NOMO-1 treated with DMSO at 0.1 percent for 48 hours (cell line): ENCODE measurements around the gene BCL11B.

Source experiments
- DNase-seq: peaks from one replicate; lab custom pipeline; 2025; ENCODE audit not compliant: unreplicated experiment; lab: John Stamatoyannopoulos, UW

The BCL11B gene

DNA sequence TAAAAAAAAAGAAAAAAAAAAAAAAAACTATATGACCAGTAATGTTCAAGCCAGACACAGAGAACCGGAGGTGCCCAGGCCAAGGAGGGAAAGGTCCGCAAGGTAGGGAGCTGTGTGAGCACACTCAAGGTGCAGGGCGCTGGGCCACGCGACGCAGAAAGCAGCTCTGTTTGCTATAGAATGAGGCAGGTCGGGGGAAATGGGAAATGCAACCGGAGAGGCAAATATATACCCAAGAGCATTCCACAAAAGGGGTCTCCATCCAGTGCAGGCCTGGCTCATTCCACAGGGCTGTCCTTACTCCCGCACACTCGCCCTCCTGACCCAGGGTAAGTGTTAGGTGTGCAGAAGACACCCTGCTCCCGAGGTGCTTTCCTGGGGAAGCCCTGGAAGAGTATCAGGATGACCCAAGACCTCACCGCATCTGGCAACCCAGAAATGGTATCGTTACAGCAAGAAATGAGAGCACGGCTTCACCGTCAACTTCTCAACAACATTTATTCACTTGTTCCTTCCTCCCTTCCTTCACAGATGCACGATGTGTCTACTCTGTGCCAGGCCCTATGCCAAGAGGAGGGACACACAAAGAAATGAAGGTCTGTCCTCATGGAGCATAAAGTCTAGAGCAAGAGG, 86.4 kb downstream of the BCL11B start:
- no peak for DNase-seq

DNA sequence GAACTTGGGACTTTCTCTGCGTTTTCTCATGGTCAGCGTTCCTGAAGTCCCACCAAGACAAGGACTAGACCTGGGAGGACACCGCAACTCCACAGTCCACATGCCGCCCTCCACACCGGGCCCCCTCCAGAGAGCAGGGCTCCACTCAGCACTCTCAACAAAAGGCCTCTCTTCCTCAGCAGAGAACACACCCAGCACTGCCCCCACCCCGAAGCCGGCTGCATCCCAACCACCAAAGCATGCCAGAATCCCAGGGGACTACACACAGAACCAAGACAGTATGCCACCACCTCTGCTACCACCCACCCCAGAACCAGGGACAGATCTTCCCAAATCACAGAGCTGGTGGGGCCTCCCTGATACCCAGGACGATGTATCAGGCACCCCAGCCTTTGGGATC, 88.3 kb downstream of the BCL11B start:
- DNase-seq, result no peak

DNA sequence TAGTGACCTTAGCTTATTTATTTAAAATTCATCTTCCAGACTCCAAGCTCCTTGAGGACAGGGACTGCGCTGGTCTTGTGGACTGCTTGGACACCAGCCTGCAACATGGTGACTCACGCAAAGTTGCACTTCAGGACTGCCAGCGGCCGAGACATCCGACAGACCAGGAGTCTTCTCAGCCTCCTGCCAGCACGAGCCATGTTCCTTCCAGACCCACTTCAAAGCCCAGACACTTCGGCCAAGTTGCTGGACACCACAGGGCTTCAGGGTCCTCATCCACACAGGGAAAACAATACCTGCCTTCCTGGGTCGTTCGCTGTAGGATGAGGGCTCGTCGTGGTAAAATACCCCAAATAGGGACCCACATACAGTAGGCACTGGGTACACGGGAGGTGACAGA, 88.7 kb downstream of the BCL11B start:
- DNase-seq, result no peak

DNA sequence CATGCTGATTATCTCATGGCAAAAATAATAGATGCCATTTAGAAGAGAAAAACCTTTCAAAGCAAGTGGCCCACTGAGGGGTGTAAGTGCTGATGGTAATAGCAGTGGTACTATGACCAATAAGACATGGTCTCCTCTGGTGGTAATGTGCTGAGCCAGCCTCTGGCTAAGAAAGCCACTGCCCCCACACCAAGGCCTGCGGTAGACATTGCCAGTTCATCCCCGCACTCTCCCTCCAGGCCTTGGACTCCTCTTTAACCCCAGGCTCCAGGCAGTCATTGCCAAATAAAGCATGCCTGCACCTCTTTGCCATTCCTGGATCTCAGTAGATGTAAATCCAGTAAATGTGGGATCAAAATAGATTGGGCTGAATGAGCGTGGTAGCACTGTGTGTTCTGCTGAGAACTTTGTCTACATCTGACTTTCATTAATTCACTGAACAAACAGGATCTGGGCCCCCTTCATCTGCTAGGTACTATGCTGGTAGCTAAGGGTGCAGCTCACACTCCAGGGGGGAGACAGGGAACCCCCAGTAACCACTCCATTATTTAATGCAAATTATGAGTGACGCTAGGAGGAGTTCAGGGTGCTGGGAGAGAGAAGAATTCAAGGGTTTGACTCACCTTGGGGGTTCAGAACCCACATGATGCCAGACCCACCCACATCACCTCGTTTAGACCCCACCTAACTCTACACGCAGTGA, 89.3 kb downstream of the BCL11B start:
- DNase-seq, result no peak

DNA sequence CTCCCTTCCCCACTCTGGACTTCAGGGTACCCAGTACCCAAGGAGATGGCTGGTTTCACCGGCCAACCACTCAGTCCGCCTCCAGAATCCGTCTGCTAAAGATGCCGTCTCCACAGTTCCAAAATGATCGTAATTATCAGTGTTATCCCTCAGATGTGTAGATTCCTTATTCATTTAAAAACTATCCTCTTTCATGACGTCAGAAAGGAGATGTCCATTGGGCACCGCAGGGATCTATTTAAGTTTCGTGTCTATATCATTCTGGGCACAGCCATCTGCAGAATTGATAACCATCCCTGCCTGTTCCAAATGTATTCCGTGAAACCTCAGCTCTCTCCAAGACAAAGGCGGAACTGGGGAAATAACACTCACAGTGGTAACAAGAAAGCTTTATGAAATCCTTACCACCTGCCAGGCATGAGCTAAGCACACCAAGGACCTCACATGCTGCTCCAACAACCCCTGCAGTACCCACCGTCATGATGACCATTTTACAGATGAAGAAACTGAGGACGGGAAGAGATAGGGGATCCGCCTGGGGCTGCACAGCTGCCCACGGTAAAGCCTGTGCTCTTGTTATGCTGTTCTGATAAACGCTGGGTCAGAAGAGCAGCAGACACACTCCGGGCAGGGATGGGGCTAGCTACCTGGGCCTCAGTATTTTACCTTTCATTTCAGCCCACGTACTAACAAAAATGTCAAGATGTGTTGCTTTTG, 90.0 kb downstream of the BCL11B start:
- no peak for DNase-seq

DNA sequence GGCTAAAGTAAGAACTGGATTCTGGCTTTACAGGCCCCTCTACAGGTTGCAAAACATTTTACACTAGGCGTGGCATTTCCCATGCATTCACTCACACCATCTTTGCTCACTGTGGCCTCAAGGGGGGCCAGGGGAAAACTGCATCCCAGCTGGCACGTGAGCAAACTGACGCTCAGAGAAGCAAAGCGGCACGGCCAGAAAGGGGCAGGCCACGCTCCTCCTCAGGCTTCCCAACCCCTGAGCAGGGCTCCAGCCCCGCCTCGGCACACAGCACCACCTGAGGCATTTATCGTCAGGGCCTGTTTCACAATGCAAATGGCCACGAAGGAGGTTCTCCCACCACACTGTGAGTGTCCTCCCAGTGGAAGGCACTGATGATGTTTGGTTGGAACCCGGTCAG, 90.8 kb downstream of the BCL11B start:
- DNase-seq, result no peak

DNA sequence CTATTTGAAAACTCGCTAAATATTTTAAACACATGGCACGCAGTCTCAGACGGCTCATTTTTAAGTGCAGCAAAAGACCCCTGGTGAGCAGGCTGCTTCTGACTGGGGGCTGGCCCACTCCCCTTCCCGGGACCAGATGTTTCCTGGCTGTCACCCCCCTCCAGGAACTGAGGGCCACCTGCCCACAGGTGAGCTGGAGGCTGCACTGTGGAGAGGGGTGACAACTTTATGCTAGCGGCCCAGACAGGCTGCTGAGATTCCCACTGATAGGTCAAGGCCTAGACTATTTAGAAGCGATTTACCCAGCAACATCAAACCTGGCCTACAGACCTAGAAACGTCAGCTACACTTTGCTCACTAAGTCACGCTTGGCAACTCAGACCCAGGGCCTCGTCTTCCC, 92.1 kb downstream of the BCL11B start:
- no peak for DNase-seq

DNA sequence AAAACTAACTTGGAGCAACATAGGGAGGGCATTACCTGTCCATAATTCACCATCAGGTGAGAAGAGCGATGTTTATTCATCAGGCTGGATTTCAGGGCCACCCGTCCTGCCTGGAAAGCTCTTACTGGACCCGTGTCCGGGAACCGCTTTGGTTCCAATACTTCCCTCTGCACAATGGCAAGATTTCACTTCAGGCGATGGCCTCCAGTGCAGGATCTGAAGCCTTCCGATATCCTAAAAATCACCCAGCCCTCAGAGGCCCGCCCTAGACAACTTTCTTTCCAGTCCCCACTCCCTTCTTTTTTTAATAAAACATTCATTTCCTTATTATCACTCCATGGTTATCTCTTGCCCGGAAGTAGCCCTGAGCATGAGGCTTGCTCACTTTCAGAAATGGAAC, 92.5 kb downstream of the BCL11B start:
- DNase-seq, result no peak

DNA sequence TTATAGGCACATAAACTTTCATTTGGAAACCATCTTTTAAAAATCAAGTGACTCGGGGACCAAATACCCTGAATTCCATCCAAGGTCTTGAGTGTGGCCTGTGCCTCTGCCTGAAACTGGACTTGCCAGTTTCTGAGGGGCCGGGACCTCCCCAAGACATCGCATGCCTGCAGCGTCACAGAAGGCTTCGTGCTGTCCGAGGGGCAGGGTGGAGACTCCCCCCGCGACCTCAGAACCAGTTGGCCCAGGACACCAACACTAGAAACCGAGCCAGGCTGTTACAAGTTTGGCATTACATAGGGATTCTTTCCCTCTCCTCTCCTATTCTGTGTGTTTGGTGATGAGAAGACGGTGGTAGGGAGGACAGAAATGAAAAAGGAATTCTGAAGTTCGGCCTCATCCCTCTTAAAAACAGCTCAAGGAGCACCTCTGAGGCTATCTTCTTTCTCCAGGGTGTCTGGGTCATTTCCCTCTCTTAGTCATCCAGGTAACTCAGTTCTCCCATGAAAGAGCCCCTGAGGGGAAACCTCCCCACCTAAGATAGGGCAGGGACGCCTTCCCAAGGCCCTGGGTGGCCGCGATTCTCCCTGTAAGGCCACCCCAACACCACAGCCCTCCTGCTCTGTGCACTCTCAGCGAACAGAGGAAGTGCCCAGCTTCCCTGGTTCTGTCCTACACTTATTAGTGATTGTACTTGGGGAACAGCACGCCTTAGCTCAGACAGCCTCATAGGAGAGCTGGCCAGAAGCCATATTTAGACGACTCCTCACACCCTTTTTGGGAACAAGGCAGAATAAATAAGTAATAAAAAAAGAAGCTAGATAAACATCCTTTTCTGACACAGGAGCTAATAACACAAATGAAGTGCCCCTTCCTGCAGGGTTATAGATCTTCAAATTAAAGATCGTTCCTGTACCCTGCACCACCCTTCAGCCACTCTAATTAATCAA, 93.8 kb downstream of the BCL11B start:
- DNase-seq, result no peak

DNA sequence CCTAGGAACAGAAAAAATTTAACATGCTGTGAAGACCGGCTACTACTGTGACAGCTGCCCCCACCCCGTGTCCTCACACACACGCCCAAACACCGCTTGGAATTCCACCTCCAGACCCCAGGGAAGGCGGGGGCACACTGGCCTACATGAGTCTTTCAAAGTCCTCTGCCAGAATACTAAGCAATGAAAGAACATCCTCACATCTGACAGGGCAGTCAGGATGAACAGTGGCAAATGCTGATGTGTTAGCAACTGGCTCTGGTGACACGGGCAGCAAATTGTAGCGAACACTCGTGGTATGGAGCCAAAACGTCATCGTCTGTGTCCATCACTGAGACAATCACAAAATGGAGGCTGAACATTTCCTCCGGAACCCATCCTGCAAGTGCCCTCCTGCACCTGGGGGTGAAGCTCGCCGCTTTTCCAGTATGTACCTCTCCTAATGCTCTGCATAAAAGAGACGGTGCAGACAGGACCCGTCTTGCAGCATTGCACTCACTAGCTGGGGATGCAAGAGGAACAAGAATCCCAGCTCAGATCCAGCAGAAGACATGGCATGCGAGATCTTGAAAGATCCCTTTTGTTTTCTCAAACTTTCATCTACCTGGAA, 94.8 kb downstream of the BCL11B start:
- no peak for DNase-seq

DNA sequence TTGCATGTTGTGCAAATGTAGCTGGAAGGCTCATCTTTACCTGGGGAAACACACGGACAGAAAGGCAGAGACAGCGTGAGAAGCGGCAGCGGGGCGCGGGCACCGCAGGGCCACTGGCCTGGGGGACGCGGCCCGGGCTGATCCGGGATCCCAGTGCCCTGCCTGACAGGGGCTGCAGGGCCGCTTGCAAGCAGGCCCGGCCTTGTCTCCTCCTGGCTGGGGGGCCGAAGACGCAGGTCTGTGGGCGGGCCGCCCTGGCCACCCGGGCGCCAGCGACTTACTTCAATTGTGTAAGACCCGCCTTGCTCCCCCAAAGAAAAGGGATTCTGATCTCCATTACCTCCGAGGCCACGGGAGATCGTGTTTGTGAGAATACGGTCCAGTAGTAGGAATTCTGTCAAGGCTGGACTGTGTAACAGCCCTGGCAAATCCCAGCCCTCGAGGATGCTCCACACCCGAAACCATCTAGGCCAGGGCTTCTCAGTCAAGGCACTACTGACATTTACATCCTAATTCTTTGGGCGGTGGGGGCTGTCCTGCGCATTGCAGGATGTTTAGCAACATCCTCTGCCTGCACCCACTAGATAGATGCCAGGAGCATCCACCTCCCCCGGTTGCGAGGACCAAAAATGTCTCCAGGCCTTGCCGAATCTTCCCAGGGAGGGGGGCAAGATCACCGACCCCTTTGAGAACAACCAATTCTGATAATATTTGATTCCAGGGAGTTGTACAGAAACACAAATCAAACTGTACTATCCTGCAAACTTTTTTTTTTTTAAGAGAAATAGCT, 95.6 kb downstream of the BCL11B start:
- DNase-seq, result no peak

DNA sequence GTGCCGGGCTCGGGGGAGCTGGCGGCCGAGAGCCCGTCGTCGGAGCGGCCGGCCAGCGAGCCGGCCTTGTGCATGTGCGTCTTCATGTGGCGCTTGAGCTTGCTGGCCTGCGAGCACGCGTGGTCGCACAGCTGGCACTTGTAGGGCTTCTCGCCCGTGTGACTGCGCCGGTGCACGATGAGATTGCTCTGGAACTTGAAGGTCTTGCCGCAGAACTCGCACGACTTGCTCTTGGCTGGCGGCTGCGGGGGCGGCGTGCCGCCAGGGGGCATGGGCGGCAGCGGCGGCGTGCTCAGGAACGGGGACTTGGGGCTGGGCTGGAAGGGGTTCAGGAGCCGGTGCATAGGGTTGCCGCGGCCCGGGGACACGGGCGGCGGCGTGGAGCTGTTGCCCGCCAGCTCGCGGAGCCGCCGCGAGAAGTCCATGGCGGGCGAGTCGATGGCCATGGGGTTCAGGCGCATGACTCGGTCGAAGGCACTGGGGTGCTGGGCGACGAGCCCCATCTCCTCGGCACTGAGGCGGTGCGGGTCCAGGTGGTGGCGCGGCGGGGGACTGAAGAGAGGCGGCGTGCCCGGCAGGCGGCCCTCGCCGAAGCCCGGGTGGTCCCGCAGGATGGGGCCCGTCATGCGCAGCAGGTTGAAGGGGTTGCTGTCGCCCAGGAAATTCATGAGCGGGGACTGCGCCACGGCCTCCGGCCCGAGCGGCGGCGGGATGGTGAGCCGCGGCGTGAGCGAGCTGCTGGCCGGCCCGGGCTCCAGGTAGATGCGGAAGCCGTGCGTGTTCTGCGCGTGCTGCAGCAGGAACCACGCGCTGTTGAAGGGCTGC, 96.5 kb downstream of the BCL11B start:
- DNase-seq, result no peak

DNA sequence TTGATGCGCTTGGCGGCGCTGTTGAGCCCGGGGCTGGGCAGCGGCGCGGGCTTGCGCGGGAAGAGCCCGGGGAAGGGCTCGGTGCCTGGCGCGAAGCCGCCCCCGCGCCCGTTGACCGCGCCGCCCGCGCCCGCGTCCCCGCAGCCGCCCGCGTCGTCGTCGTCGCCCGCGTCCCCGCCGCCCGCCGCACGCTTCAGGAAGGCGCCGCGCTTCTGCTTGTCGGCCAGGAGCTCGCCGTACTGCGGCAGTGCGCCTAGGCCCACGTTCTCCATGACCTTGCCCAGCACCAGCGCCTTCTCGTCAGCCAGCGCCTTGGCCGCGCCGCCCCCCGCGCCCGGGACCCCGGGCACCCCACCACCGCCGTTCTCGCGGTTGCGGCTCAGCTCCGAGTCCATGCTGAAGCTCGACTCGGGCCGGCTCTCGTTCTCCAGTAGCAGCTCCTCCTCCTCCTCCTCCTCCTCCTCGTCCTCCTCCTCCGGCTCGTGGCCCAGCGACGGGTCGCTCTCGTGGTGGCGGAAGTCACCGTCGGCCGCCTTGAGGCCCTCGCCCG, 97.2 kb downstream of the BCL11B start:
- no peak for DNase-seq

DNA sequence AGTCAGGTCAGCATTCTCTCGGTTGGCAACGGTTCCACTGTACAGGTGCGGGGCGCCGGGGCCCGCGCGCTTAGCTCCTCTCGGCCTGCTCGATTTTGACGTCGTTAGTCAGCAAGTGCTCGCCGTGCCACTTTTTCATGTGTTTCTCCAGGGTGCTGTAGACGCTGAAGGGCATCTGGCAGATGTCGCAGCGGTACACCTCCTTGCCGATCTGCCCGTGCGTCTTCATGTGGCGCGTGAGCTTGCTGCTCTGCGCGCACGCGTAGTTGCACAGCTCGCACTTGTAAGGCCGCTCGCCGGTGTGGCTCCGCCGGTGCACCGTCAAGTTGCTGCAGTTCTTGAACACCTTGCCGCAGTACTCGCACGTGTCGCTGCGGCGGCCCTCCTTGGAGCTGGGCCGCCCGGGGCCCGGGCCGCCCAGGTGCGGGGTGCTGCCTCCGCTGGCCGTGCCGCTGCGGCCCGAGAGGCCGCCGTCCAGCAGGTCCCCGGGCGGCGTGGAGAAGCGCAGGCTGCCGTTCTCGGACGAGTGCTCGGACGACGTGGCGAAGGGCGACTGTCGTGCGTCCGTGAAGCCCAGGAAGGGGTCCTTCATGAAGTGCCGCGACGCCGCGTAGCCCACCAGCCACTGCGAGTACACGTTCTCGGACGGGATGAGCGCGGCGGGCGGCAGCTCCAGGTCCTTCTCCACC, 97.8 kb downstream of the BCL11B start:
- no peak for DNase-seq

DNA sequence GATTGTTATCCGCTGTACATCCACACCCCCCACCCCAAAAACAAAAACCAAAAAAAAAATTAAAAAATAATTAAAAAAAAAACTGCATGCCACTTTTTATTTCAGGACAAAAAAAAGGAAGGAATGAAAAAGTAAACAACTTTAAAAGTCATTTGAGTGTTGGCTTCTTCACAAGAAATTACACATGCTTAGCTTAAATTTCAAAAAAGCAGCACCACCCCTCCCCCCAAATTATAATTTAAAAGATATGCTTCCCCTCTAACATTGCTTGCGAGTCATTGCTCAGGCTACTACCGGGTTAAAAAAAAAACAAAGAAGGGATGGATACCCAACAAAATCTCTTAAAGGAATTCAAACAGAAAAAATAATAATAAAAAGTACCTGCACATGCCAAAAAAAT, 98.5 kb downstream of the BCL11B start:
- no peak for DNase-seq

DNA sequence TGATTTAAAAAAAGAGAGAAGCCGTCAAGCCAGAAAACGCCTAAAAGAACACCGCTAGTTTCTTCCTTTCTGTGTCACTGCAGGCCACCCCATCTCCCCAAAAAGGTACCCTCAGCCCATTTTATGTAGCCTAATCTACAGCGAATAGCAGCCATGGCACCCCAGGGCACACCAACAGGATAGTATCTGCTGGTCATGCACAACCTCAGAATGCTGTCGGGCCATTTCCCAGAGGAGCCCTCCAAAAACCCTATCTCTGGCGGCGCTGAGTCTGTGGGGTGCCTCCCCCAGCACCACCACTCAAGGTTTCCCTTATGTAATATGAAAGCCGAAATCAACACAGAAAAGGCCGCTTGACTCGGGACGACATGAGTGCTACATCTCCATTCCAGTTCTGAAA, 98.9 kb downstream of the BCL11B start:
- DNase-seq, result no peak

DNA sequence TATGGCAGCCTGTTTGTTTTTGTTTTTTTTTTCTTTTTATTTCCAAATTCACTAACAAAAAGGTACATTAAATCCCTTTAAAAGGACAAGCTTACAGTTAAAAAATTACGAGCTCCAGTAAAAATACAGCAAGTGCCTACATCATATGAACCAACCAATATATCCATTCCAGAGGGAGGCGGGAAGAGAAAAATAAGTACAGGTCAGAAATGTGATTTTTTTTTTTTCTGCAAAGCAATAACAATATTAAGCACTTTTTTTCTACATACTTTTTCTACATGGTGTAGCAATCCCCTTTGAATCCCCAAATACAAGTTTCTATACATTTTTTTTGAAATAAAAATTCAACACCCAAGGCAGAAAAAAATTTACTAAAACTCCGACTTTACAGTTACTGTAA, 100.6 kb downstream of the BCL11B start:
- DNase-seq, result no peak

DNA sequence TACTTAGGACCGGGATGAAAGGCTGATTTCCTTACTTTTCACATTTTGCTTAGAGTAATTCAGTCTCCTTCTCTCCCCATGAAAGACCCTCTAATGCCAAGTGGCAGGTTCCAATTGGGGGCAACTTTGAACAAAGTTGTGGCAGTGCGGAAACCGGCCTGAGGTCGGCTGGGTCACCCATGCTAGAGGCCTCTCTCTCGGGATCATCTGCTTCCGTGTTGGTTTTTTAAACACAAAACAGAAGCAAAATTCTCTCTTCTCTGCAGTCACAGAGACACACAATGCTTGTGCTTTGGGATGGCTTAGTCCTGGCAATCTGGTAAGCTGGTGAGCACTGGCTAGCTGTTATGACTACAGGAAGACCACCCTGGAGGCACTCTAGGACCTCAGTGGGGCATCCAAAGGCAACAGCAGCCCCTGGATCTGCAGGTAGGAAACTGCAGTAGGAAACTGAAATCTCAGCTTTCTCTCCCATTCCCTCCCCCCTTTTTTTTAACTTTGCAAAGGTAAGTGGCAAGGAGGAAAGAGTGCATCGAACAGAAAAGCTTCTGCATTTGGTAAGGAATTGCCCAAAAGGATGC, 102.1 kb downstream of the BCL11B start:
- no peak for DNase-seq
